HG03196 (cell line): ENCODE data around the gene YES1.
"Not testable (repeated sequence)": the region's sequence is repeated elsewhere in the genome, so short reads cannot be mapped to it uniquely, and the experiment has no call there.

Source experiments
- ATAC-seq: cut with Tn5 transposase; IDR thresholded peaks from one replicate; pipeline ENCODE4 v1.9.1; 2021; ENCODE audit not compliant: unreplicated experiment

YES1 gene

GRCh38 chr18:686339-687111 lies 125.5 kb downstream of the YES1 start:
- ATAC-seq, result no peak

- ATAC-seq, result no peak
Measured at GRCh38 chr18:685438-685837, 126.6 kb downstream of the YES1 start.

GRCh38 chr18:683531-683930 lies 128.5 kb downstream of the YES1 start:
- no peak for ATAC-seq

- no peak for ATAC-seq
Measured at GRCh38 chr18:682833-683232, 129.2 kb downstream of the YES1 start.

GRCh38 chr18:682416-682815 lies 129.6 kb downstream of the YES1 start:
- not testable (repeated sequence) for ATAC-seq

GRCh38 chr18:681985-682384 lies 130.1 kb downstream of the YES1 start:
- ATAC-seq, result no peak

GRCh38 chr18:680392-680791 lies 131.7 kb downstream of the YES1 start:
- no peak for ATAC-seq

GRCh38 chr18:679516-679915 lies 132.5 kb downstream of the YES1 start:
- ATAC-seq, result no peak

- no peak for ATAC-seq
Measured at GRCh38 chr18:678482-679182, 133.4 kb downstream of the YES1 start.

GRCh38 chr18:677951-678381 lies 134.1 kb downstream of the YES1 start:
- ATAC-seq, result no peak

- ATAC-seq, result no peak
Measured at GRCh38 chr18:677145-677544, 134.9 kb downstream of the YES1 start.

- ATAC-seq, result no peak
Measured at GRCh38 chr18:676736-677135, 135.3 kb downstream of the YES1 start.

- no peak for ATAC-seq
Measured at GRCh38 chr18:676069-676468, 136.0 kb downstream of the YES1 start.

- ATAC-seq, result no peak
Measured at GRCh38 chr18:675307-675706, 136.7 kb downstream of the YES1 start.

GRCh38 chr18:673769-674168 lies 138.3 kb downstream of the YES1 start:
- no peak for ATAC-seq

GRCh38 chr18:673317-673716 lies 138.7 kb downstream of the YES1 start:
- no peak for ATAC-seq
